Measurements from ENCODE around the gene CDC5L.

DNA sequence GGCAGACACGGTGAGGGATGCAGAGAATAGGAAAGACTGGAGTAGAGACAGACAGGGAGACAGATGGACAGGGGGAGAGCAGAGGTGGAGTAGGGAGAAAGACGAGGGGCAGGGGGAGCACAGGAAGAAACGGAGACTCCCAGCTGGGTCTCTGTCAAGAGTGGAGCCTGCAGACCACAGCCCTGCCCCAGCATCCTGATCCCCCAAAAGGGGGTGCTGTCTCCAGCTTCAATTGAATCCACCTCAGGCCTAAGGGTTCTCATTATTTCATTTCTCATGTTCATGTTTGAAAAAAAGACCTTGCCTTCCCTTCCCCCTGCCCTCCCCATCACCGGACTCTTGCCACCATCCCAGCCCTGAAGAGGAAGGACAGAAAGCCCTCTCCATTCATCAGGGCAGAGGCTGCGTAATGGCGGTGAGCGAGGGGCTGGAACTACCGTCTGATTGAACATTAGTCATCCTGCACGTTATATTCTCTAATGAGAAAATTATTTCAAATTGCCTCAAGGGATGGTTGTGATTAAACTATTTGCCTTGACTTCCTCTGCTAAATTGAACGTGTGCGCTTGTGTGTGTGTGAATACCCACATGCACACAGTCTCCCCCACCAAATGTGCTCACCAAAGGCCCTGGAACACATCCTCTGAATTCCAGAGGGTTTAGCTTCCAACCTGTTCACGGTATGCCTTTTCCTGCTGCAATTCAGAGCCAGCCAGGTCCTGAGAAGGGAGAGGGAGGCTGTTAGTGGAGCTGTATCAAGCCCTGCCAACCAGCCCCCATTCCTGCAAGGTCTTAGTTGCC is 98.3 kb downstream of the CDC5L start:
- TF ChIP-seq EZH2 (IDR thresholded peaks at IDR 0.05) (no peak), POLR2AphosphoS5 (IDR thresholded peaks at IDR 0.05; ENCODE audit: borderline replicate concordance, low read depth, low read length) (no peak)

Measured in SK-N-MC (cell line).